ENCODE results near the gene STRIP1. TPM values are rescaled to one million over a fixed set of nuclear protein-coding genes. Genes with fewer than 3 reads are reported as not detected.

Gene STRIP1
- total RNA-seq, 2 donors from 2014 or later: 64.9 to 66.1 TPM

DNA sequence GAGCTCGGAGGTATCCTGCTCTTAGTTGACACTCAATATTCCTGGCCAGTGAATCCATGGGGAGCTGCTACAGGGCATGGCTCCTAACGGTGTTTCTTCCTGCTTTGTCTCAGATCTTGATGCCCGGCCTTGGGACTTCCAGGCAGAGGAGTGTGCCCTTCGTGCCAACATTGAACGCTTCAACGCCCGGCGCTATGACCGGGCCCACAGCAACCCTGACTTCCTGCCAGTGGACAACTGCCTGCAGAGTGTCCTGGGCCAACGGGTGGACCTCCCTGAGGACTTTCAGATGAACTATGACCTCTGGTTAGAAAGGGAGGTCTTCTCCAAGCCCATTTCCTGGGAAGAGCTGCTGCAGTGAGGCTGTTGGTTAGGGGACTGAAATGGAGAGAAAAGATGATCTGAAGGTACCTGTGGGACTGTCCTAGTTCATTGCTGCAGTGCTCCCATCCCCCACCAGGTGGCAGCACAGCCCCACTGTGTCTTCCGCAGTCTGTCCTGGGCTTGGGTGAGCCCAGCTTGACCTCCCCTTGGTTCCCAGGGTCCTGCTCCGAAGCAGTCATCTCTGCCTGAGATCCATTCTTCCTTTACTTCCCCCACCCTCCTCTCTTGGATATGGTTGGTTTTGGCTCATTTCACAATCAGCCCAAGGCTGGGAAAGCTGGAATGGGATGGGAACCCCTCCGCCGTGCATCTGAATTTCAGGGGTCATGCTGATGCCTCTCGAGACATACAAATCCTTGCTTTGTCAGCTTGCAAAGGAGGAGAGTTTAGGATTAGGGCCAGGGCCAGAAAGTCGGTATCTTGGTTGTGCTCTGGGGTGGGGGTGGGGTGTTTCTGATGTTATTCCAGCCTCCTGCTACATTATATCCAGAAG is 19.4 kb downstream of the STRIP1 start:
- H3K27ac ChIP-seq (ENCODE audit: low read depth, low read length): no peak overlapping the region
- peak overlapping the region; percentile 72 for H3K27ac Mint-ChIP-seq
- peak; percentile 95 for DNase-seq
- H3K9ac ChIP-seq (ENCODE audit: extremely low read depth, low read length, poor library complexity, severe bottlenecking): no peak overlapping the region
- no peak overlapping the region for H3K4me3 Mint-ChIP-seq
- H3K4me1 ChIP-seq (ENCODE audit: control insufficient read depth, insufficient read depth, low read length): no peaks in the 10 kb centered on the region
- no peaks in the 10 kb centered on the region for H3K9me3 ChIP-seq (ENCODE audit: control insufficient read depth, low read length)
- no peaks in the 10 kb centered on the region for H3K27me3 ChIP-seq (ENCODE audit: control insufficient read depth, insufficient read depth, low read length, poor library complexity, severe bottlenecking)
- H3K4me3 ChIP-seq (ENCODE audit: low read length): no peak overlapping the region
- no peaks in the 10 kb centered on the region for H3K4me1 Mint-ChIP-seq
- no peaks in the 10 kb centered on the region for H3K9me3 Mint-ChIP-seq
- H3K27me3 Mint-ChIP-seq (ENCODE audit: insufficient read depth): no peaks in the 10 kb centered on the region
- TF ChIP-seq CTCF (conservative IDR thresholded peaks at IDR 0.05): peak; percentile 97
- peaks cover 85% of the 10 kb centered on the region for H3K36me3 ChIP-seq (ENCODE audit: control insufficient read depth, insufficient read depth, low read length)
- peaks cover 76% of the 10 kb centered on the region for H3K36me3 Mint-ChIP-seq (ENCODE audit: low read depth)
- WGBS, 2 experiments (ENCODE audit: insufficient coverage in 1 of 2, insufficient read length in 1 of 2): 78 to 88% methylated on average over 15 to 16 of the region's 16 CpGs

- no peak for DNase-seq
- Histone ChIP-seq H3K4me3 (ENCODE audit: low read length) (no peak overlapping the region), H3K9me3 (ENCODE audit: control insufficient read depth, low read length) (no peaks in the 10 kb centered on the region), H3K9ac (ENCODE audit: extremely low read depth, low read length, poor library complexity, severe bottlenecking) (no peak overlapping the region), H3K4me1 (ENCODE audit: control insufficient read depth, insufficient read depth, low read length) (peaks cover 5% of the 10 kb centered on the region), H3K36me3 (ENCODE audit: control insufficient read depth, insufficient read depth, low read length) (peaks cover 81% of the 10 kb centered on the region), H3K27ac (ENCODE audit: low read depth, low read length) (no peak overlapping the region), H3K27me3 (ENCODE audit: control insufficient read depth, insufficient read depth, low read length, poor library complexity, severe bottlenecking) (no peaks in the 10 kb centered on the region)
- Mint-ChIP-seq H3K27ac (no peak overlapping the region), H3K9me3 (no peaks in the 10 kb centered on the region), H3K27me3 (ENCODE audit: insufficient read depth) (no peaks in the 10 kb centered on the region), H3K4me1 (peaks cover 3% of the 10 kb centered on the region), H3K4me3 (no peak overlapping the region), H3K36me3 (ENCODE audit: low read depth) (peaks cover 73% of the 10 kb centered on the region)
- 95 to 100% methylated on average over 5 of the region's 5 CpGs for WGBS, 2 experiments (ENCODE audit: insufficient coverage in 1 of 2, insufficient read length in 1 of 2)
- no peak for TF ChIP-seq CTCF (conservative IDR thresholded peaks at IDR 0.05)
Observed at GRCh38 chr1:110055493-110056284, 21.3 kb downstream of the STRIP1 start.

DNA sequence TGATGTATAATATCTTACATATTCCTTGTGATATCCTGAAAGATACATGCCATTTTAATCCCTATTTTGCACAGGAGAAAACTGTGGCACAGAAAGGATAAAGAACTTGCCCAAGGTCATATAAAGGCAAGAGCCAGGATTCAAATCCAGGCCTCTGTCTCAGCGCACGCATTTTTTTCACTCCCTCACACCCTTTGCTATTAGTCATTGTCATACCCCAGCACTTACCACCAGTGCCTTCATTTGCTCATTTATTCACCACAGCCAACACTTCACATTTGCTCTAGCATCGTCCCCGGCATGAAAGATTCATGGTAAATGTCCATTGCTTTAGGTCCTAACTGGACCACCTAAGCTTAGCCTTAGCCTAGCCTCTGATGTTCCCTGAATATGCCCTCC is 21.9 kb downstream of the STRIP1 start:
- H3K36me3 Mint-ChIP-seq (ENCODE audit: low read depth): peaks cover 72% of the 10 kb centered on the region

More for the DNA sequence above, 21.9 kb downstream of the STRIP1 start:
- no peak for TF ChIP-seq CTCF (conservative IDR thresholded peaks at IDR 0.05)
- Histone ChIP-seq H3K36me3 (ENCODE audit: control insufficient read depth, insufficient read depth, low read length) (peaks cover 76% of the 10 kb centered on the region), H3K4me3 (ENCODE audit: low read length) (no peak overlapping the region), H3K27ac (ENCODE audit: low read depth, low read length) (no peak overlapping the region), H3K4me1 (ENCODE audit: control insufficient read depth, insufficient read depth, low read length) (peaks cover 5% of the 10 kb centered on the region), H3K9ac (ENCODE audit: extremely low read depth, low read length, poor library complexity, severe bottlenecking) (no peak overlapping the region), H3K27me3 (ENCODE audit: control insufficient read depth, insufficient read depth, low read length, poor library complexity, severe bottlenecking) (no peaks in the 10 kb centered on the region), H3K9me3 (ENCODE audit: control insufficient read depth, low read length) (no peaks in the 10 kb centered on the region)
- Mint-ChIP-seq H3K4me3 (no peak overlapping the region), H3K4me1 (peaks cover 3% of the 10 kb centered on the region), H3K9me3 (no peaks in the 10 kb centered on the region), H3K27me3 (ENCODE audit: insufficient read depth) (no peaks in the 10 kb centered on the region), H3K27ac (no peak overlapping the region)
- DNase-seq: no peak
- 89 to 97% methylated on average over 4 of the region's 4 CpGs for WGBS, 2 experiments (ENCODE audit: insufficient coverage in 1 of 2, insufficient read length in 1 of 2)

Measured in endodermal cell (in vitro differentiated cells).